MM.1S (cell line): ENCODE results near the gene DLGAP1.

Experiments
- EZH2 ChIP-seq: fragments of 300-600 bp; sonication (generic); optimal IDR thresholded peaks from 2 replicates; pipeline ENCODE3; 2017; ENCODE audit warnings: low read depth, mild to moderate bottlenecking, antibody characterized with exemption, low read length, mixed read lengths
- TF ChIP-seq, protein P1 (sequence below): fragments of 300-600 bp; sonication (generic); IDR thresholded peaks from 2 replicates; pipeline ENCODE4 v1.5.1; 2016; ENCODE audit warnings: antibody characterized with exemption, low read length, mixed read lengths

DNA sequence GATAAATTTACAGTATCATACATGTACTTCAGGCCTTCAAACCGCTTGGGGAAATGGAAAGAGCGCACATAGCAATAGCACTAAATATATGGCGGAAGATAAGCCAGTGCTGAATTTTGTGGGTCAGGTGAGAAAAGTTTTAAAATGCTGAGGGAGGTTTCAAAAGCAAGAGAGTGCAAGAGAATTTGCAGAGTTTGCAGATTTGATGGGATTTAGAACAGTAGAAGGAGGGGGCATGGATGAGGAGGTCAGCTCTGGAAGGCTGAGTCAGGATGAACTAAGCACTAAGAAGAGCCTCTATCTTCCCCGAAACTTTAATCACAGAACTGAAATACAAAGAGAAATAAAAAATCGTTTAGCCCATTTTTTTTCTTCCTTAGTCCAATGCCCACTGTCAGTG is 145.9 kb downstream of the DLGAP1 start:
- TF ChIP-seq, protein P1, sequence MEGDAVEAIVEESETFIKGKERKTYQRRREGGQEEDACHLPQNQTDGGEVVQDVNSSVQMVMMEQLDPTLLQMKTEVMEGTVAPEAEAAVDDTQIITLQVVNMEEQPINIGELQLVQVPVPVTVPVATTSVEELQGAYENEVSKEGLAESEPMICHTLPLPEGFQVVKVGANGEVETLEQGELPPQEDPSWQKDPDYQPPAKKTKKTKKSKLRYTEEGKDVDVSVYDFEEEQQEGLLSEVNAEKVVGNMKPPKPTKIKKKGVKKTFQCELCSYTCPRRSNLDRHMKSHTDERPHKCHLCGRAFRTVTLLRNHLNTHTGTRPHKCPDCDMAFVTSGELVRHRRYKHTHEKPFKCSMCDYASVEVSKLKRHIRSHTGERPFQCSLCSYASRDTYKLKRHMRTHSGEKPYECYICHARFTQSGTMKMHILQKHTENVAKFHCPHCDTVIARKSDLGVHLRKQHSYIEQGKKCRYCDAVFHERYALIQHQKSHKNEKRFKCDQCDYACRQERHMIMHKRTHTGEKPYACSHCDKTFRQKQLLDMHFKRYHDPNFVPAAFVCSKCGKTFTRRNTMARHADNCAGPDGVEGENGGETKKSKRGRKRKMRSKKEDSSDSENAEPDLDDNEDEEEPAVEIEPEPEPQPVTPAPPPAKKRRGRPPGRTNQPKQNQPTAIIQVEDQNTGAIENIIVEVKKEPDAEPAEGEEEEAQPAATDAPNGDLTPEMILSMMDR, result no peak
- no peak for TF ChIP-seq EZH2
